TTC549 (cell line): ENCODE results near the gene OMP.
"Not testable (repeated sequence)": the region's sequence is repeated elsewhere in the genome, so short reads cannot be mapped to it uniquely, and the experiment has no call there.

Source experiments
- FAIRE-seq: peaks from 2 replicates; lab custom pipeline; 2012; peaks lifted over from hg19 to GRCh38; lab: Jason Lieb, UNC

Gene OMP

DNA sequence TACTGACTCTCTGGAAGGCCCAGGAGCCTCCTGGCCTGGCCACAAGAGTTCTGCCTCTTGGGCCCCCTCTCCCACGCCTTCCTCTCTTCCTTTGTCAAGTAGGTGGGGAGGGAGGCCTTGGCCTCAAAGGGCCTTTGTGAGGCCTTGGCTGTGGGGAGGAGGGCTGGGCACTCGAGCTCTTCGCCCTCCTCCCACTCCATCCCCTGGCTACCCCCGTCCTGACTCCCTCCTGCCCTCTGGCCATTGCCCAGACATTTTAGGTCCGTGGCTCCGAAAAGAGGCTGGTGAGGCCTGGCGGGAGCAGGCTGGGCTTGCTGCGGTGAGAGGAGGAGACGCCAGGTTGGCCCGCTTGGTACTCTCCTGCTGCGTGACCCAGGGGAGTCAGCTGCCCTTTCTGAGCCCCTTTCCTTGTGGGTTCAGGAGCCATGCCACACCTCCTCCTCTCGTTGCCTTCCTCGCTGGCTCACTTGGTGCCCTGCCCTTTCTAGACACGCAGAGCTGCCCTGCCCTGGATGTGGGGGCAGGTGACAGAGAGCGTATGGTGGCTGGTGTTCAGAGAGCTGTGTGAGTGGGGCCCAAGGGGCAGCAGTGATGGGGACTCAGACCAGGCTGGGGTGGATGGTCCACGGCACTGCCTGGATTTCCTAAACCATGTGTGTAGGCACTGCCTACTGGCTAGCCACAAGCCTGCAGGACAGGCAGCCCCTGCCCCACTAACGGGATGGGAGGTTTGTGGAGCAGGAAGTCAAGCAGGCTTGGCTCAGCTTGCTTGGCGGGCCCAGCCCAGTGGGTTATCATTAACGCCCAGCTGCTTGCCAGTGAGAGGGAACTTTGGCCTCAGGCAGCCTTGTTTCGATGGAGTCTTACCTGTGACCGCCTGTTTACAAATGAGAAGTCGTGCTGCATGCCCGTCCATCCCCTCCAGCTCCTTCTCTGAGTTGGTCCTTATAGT is 15.8 kb upstream of the OMP start:
- FAIRE-seq: no peak

DNA sequence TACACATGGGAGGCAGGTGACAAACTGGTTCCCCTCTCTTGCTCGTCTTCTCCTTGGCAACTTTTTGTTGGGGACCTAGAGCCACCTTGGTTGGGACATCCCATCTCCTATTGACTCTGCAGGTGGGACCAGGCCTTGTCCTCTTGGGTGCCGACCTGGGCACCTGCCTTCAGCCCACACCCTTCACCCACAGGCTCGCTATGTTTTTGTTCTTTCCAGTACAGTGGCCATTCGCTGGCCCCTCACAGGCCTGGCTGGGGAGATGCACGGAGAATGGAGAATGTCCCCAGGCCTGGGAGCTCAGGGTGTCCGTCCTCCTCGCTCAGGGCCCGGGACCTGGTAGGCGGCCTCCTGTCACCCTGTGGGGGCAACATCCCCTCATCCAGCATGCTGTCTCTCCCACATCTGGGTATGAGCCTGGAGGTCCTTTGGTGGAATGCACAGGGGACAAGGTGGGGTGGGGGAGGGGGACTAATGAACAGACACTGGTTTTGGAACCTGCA is 14.9 kb upstream of the OMP start:
- FAIRE-seq: no peak

DNA sequence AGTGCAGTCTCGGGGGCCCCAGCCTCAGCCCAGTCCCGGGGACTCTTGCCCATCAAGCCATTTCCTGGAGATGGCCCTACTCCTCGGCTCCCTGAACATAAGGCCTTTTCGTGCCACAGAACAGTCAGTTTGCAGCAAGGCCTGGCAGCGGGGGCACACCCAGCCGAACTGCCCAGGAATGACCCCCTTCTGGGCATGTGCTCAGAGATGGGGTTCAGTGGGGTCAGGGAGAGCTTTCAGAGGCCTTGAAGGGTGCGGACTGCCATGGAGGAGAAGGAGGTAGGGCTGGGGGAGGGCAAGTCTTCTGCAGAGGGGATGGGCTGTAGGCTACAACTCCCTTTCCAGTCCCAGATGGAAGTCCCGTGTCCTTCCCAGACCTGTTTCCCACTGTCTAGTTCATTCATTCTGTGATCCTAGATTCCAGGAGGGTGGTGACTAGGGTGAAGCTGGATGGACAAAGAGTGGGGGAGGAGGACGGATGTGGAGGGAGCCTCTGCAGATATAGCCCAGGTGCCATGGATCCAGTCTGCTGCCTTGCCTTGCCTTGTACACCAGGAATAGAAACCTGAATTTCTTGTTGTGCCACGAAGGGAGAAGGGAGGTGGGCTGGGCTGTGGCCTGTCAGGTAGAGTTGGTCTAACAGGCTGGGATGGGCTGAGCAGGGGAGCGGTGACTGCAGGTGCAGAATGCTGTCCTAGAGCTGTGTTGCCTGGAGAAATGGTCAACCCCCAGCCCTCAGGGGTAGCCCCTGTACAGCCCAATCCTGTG is 14.2 kb upstream of the OMP start:
- FAIRE-seq: no peak

DNA sequence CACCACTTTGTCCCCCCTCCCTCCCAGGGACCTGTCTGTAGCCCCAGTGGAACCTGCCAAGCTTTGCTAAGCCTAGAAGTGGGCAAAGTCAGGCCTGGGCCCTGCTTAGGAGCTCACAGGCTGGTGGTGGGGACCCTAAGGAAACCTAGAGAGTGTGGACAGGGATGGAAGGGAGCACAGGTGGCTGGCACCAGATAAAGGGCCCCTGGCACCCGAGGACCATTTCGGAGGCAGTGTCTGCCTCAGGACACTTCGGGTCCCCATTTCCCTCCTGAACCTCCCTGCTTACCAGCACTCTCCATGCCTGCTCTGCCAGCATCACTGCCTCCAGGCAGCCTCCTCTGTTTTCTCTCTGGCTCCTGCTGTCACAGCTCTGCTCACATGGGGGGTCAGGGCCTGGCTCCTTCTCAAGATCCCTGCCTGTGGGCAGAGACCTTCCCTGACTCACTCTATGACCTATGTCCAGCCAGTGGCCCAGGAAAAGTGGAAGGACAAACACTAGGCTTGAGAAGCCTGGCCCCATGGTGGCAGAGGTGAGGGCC is 13.6 kb upstream of the OMP start:
- FAIRE-seq: no peak

DNA sequence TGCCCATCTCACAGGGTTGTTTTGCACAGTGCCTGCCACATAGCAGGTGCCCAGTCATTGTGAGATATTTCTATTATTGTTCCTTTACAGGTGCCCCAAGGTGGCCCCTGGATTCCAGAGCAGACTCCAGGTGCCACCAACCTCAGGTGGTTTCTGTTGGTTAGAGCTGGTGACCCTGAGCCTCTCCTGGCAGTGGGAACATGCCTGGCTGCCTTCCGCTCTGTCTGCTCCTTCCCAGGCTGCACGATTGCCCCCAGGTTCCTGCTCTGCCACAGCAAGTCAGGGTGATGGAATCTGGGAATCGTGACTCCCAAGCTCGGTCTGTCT is 12.6 kb upstream of the OMP start:
- FAIRE-seq: no peak

DNA sequence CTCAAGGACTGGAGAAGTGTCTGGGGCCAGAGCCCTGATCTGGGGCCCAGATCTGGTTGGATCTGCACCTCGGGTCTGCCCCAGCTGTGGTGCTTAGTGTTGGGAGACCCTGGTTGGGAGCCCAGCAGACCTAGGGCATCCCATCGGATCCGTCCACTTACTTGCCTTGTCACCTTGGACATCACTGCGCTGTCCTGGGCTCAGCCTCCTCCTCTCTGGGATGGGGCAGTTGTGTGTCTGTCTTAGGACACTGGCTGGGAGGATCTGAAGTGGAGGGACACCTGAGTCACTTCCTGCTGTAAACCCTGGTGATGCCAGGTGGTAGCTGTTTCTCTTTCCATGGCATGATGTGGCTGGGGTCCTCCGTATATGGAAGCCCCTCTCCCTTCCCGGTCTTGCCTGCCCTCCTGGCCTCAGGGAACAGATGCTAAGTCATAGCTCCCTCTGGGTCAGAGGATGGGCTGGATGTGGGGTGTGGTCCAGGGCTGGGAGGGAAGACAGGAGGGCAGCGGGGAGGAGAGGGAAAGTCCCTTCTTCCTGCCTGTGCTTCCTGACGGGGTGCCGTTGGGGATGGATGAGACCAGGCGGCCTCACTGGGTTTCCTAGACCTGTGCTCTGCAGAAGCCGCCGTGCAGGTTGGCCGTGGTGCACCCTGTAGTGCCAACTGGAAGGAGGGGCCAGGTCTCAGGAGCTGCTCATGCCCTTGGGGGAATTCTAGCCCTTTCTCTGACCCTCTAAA is 12.1 kb upstream of the OMP start:
- no peak for FAIRE-seq

DNA sequence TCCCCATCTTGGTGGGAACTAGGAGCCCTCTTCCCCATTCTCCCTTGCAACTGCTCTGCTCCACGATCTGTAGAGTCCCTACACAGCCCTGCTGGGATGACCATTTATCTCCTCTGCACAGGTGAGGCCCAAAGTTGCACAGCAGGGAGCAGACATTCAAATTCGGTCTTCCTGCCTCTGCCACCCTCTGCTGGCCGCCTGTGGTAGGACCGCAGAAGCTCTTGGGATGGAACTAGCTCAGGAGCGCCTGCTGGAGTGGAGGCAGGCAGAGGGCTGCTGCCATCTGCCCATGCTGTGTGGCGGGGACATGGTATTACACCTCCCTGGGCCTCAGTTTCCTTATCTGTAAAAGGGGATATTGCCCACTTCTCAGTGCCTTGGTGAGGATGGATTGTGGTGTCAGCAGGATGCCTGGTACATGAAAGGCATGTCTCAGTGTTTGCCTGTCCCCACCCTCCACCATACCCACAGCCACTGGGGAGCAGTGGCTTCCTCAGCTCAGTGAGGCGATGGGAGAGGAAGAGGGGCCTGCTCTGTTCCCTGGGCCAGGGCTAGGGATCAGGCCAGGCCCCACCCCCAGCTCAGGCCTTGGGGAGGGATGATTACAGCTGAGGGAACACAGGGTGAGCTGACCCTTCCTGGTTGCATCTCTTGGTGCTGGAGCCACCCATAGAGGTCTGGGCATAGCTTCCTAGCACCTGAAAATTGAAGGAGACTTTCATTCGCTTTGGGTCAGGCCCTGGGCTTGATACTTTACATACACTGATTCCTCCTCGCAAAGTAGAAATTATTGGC is 11.3 kb upstream of the OMP start:
- FAIRE-seq: no peak

DNA sequence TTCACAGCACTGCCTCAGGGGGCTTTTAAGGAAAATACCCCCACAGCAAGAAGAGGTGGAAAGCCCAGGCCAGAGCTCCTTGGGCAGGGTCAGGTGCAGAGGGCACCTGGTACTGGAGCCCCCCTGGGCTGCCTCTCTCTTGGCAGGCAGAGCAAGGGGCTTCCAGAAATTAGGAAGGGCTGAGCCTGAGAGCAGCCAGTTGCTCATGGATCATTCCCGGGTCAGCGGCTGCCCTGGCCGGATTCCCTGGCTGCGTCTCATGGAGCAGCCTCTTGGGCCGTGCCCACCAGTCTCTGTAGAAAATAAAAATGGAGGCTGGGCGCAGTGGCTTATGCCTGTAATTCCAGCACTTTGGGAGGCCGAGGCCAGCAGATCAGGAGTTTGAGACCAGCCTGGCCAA is 10.3 kb upstream of the OMP start:
- no peak for FAIRE-seq

DNA sequence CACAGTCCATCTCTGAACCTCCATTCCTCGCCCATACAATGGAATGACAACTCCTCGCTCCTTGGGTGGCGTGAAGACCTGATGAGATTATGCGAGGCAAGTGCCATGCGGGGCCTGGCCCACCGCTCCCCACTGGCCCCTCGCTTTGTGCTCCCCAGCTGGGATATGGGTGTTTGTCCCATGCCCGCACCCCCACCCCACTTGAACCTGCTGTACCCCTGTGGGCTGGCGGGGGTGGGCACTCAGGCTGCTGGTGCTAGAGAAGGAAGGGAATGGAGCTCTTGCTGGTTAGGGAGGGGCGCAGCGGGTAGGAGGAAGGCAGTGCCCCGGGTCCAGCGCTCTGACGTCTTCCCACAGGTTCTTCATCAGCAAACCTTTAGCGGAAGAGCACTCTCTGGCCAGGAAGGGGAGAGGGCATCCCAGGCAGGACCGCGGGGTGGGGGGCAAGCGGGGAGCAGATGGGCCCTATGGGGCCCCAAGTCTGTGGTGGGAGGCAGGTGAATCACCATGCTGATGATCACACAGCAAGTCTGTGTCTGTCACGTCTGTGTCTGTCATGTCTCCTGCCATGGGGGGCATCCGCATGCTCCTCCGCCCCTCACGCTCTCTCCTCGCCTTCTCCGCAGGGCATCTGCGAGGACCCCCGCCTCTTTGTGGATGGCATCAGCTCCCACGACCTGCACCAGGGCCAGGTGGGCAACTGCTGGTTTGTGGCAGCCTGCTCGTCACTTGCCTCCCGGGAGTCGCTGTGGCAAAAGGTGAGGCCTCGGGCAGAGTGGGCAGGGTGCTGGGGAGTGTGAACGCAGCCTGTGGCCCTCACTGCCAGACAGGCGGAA is 9.4 kb upstream of the OMP start:
- no peak for FAIRE-seq

DNA sequence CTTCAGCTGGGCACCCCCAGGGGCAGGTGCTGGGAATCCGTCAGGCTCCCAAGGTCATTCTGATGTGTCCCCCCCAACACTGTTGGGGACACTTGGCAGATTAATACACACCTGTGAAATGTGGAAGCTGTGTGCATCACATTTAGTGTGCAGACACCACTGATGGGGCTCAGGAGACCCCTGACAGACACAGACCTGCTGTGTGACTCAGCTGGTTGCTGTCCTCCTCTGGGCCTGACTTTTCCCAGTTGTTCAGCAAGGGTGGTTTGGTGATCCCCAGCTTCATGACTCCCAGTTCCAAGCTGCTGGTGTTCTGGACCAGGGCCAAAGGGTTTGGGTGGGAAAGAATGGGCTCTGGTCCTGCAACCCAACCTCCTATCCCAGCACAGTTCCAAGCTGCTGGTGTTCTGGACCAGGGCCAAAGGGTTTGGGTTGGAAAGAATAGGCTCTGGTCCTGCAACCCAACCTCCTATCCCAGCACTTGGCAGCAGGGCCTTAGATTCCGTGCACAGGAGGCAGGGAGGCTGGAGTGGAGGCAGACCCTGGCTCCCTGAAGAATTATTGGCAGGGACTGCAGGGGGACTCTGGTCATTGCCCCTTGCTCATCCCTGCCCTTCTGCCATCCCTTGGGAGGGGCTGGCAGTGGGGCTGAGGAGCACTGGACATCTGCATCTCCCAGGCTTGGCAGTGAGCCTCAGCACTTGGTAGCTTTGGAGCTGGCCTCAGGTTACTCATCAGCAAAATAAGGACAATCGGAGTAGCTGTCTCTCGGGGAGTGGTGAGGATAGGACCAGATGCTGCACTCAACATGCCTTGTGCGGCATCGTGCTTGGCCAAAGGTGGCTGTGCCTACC is 8.4 kb upstream of the OMP start:
- FAIRE-seq: no peak

DNA sequence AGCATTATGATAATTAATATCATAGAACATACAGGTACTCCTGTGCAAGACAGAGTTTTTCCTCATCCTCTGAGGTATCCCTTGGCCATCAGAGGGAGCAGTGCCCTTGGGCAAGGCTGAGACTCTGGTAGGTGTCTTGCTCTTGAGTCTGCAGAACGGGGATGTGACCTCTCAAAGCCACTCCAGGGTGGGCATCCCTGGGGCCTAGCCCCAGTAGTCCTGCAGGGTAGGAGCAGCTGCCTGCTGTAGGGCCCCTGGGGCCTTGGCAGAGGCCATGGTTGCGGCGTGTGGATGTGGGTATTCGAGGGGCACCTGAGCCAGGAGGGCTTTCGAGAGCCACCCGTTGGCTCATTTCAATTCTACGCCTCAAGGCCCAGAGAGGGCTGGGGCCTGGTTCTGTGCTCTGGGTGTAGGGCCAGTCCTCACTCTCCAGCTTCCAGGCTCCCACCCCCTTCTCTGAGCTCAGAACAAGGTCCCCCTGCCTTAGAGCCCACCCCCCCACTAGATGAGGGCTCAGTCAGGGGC is 7.7 kb upstream of the OMP start:
- no peak for FAIRE-seq

DNA sequence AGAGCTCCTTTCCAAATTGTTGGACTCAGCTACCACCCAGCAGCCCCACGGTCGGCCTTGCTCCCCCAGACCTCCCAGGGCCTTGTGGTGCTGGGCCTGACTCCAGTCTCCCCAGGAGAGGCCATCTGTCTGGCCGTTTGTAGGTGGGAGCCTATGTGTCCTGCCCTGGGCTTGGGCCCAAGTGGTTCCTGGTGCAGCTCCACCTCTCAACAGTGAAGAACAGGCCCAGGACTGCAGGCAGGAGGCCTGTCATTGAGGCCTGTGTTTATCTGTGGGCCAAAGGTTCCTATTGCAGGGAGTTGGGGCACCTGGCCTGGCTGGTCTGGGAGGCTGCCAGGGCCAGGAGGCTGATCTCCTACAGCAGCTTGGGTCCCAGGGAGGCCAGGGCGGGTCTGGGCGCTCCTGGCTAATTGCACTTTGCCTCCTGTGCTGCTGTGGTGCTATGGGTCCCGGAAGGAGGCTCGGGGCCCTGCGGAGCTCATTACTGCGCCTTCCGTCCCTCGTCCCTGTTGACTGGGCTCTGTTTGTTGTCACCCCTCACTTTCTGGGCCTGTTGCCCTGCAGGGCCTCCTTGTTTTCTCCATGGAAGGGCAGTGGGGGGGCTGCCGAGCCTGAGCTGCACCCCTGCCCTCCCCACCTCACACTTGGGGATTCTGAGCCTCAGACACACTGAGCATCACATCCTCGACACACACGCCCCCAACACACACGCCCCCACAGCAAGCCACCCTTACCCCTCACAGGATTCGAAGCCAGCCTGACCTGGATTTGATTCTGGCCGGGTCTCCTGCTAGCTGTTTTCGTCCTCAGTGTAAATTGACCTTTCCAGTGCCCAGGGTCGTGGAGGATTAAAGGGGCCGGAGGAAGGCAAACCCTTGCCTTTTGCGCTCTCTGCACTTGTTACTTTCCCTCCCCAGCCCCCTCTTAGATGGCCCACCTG is 6.8 kb upstream of the OMP start:
- FAIRE-seq: no peak

DNA sequence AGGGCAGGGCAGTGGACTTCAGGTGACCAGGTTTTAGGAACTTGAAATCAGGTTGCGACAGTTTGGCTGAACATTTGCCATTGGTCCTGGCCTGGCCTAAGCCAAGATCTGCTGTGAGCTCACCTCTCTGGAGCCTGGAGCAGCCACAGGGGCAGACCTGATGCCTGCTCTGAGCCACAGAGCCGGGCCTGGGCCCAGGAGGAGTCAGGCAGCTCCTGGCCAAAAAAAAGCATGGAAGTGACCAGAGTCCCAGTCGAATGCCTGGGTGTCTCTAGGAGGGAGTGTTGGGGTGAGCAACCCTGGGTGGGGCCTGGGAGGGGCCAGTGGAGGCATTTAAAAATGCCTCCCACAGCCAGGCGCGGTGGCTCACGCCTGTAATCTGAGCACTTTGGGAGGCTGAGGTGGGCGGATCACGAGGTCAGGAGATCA is 6.0 kb upstream of the OMP start:
- FAIRE-seq: no peak

DNA sequence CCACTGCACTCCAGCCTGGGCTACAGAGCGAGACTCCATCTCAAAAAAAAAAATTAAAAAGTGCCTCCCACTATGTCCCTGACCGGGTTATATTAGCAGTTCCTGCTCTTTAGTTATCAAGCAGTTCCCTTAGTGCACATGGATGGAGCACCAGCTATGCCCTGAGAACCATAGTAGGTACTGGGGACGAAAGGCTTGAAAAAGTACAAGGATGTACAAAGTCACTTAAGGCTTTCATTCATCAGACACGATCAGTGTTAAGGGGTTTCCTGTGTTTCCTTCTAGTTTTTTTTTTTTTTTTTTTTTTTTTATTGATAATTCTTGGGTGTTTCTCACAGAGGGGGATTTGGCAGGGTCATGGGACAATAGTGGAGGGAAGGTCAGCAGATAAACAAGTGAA is 5.5 kb upstream of the OMP start:
- not testable (repeated sequence) for FAIRE-seq

DNA sequence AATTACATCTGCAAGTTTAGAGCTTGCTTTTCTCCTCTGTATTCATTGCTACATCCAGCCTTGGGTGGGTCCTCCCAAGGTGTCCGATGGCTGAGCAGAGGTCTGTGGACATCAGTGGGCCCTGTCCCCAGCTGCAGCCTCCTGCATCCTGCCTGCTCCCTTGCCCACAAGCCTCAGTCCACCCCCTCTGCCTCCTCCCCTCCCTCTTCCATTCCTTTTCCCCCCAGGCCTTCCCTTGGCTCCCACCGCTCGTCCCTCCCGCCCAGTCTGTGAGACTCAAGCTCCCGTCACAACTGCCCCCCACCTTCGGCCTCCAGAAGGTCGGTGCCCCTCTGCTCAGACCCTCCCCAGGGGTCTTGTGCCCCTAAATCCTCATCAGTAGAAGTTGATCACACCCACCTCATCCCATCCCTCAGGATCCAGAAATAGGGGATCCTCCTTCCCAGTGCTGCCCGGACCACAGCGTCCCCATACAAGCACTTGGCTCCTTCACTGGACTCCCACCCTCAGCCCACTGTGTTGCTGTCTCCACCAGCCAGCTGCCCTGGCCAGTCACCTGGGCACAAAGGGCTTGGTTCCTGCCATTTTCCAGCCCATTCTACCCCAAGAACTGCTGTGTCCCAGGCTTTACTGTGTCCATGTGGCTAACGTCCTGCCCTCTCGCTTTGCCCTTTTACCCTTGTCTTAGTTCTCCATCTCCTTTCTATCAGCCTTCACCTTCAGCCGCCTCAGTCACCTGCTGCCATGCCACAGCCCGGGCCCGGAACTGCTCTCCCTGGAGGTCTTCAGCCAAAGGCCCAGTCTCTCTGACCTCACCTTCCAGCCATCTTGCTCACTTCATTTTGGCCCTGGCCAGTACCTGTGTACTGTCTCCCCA is 2.2 kb upstream of the OMP start:
- no peak for FAIRE-seq

DNA sequence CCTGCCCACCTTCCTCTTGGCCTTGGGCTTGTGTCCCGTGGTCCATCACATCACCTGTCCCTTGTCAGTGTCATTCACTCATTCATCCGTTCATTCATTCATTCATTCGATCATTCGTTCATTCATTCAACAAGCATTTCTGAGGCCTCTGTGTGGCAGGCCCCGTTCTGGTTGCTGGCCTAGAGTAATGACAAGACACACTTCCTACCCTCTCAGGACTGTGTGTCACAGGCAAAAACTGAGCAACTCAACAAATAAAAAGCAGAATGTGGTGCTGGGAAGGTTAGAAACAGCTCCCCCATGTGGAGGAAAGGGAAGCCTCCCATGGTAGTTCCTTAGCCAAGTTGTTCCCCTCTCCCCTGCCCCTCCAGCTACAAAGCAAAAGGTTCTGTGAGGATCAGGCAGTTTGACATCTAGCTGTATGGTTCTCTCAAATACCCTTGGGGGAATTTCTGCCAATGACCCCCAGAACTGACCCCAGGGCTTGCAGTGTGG is 1.6 kb upstream of the OMP start:
- FAIRE-seq: no peak

DNA sequence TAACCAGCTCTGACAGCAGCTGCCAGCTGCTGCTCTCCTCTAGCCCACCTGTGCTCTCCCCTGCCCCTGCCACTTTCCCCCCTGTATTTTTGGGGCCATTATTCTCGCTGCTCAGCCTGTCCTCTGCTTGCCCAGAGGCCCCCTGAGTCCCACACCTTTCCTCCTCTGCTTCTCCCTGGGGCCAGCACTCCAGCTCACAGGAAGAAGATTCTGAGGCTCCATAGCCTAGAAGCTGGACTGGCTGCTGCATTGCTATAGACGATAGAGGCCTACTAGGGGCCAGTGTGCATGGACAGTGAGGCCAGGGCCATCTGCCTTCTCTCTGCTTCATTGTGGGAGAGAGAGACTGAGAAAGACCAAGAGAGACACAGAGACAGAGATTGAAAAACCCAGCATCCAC is 679 bp downstream of the OMP start:
- FAIRE-seq: no peak
